A549 (cell line): ENCODE data around the gene TRIM43. TPM values are rescaled to one million over a fixed set of nuclear protein-coding genes. Genes with fewer than 3 reads are reported as not detected.
"Not testable (repeated sequence)": the region's sequence is repeated elsewhere in the genome, so short reads cannot be mapped to it uniquely, and the experiment has no call there.

Source experiments
- ATAC-seq, 2 experiments: fragments of 200-7000 bp in 1 of 2; fragments of >200 bp in 1 of 2; cut with Nextera tagmentation in 1 of 2; cut with Tn5 transposase in 1 of 2; 3 replicates each; pipeline versions ENCODE4 v1.8.0 to v1.9.1; 2018 to 2020; ENCODE audit warnings: mild to moderate bottlenecking in 1 of 2, moderate library complexity in 1 of 2
- CTCF ChIA-PET: fragments of 300-600 bp; sonication (Branson Sonifier 250); formaldehyde crosslinking; extraction: SDS; loops from one replicate; lab custom pipeline; 2021; ENCODE audit warnings: antibody characterized with exemption, inconsistent platforms; lab: Yijun Ruan, JAX
- POLR2A ChIA-PET: fragments of 350-600 bp; formaldehyde crosslinking; extraction: SDS; loops from one replicate; lab custom pipeline; 2021; ENCODE audit warnings: antibody characterized with exemption, inconsistent platforms; lab: Yijun Ruan, JAX
- DNase-seq, 2 experiments: peaks; one replicate each; pipeline versions ENCODE4 v3.0.0 to v3.0.0-alpha.2; 2011 to 2016; ENCODE audit warnings: low read depth in 1 of 2, low spot score in 1 of 2
- FAIRE-seq: peaks from 2 replicates; lab custom pipeline; 2011; peaks lifted over from hg19 to GRCh38; lab: Jason Lieb, UNC
- H3K27ac ChIP-seq, 2 experiments: fragments of >200 bp; sonication (Bioruptor Twin); formaldehyde crosslinking; 3 replicates each; pipeline ENCODE4 v1.5.1; 2016 to 2017
- H3K4me1 ChIP-seq: fragments of >200 bp; sonication (Bioruptor Twin); formaldehyde crosslinking; 3 replicates; pipeline ENCODE4 v1.6.1; 2016
- H3K4me2 ChIP-seq: fragments of >200 bp; sonication (Bioruptor Twin); formaldehyde crosslinking; 3 replicates; pipeline ENCODE4 v1.6.1; 2016
- H3K4me3 ChIP-seq: fragments of >200 bp; sonication (Bioruptor Twin); formaldehyde crosslinking; 3 replicates; pipeline ENCODE4 v1.5.1; 2016
- H3K9me3 ChIP-seq: fragments of >200 bp; sonication (Bioruptor Twin); formaldehyde crosslinking; 3 replicates; pipeline ENCODE4 v1.6.1; 2016
- BCL3 ChIP-seq: fragments of >200 bp; sonication (Bioruptor Twin); formaldehyde crosslinking; IDR thresholded peaks from 3 replicates; pipeline ENCODE4 v1.6.1; 2016
- CHD4 ChIP-seq: fragments of 200-600 bp; sonication (generic); IDR thresholded peaks from 2 replicates; pipeline ENCODE4 v1.6.1; 2016; ENCODE audit warnings: antibody characterized with exemption, mild to moderate bottlenecking, borderline replicate concordance
- CTCF ChIP-seq: fragments of >200 bp; sonication (Bioruptor Twin); formaldehyde crosslinking; IDR thresholded peaks from 3 replicates; pipeline ENCODE4 v1.5.1; 2016
- ELK1 ChIP-seq: fragments of 150-350 bp; IDR thresholded peaks from 2 replicates; pipeline ENCODE4 v1.6.1; 2014; ENCODE audit warnings: low read depth, mild to moderate bottlenecking, low read length
- GATA3 ChIP-seq: IDR thresholded peaks from 2 replicates; pipeline ENCODE4 v1.6.1; 2012; ENCODE audit warnings: borderline replicate concordance
- HOXA7 ChIP-seq: fragments of 250-450 bp; sonication (Bioruptor Pico); IDR thresholded peaks from 2 replicates; pipeline ENCODE4 v1.5.0; 2020; ENCODE audit warnings: mild to moderate bottlenecking, moderate library complexity
- MAFK ChIP-seq: fragments of 450-650 bp; IDR thresholded peaks from 2 replicates; pipeline ENCODE4 v1.6.1; 2014; ENCODE audit not compliant: partially characterized antibody
- MAX ChIP-seq: IDR thresholded peaks from 2 replicates; pipeline ENCODE4 v1.6.1; 2012
- NR3C1 ChIP-seq: fragments of >200 bp; sonication (Bioruptor Twin); formaldehyde crosslinking; IDR thresholded peaks from 3 replicates; pipeline ENCODE4 v1.6.1; 2017
- PHF8 ChIP-seq: fragments of 200-600 bp; sonication (generic); IDR thresholded peaks from 2 replicates; pipeline ENCODE4 v1.6.1; 2016; ENCODE audit warnings: low read depth, mild to moderate bottlenecking, antibody characterized with exemption, moderate library complexity, borderline replicate concordance
- REST ChIP-seq: fragments of 200-600 bp; sonication (generic); IDR thresholded peaks from 2 replicates; pipeline ENCODE4 v1.6.1; 2016; ENCODE audit warnings: antibody characterized with exemption, mild to moderate bottlenecking, moderate library complexity
- SREBF2 ChIP-seq: fragments of 450-650 bp; IDR thresholded peaks from 2 replicates; pipeline ENCODE4 v1.6.1; 2014; ENCODE audit warnings: mild to moderate bottlenecking, moderate library complexity
- TP53 ChIP-seq: fragments of 250-450 bp; sonication (Bioruptor Pico); IDR thresholded peaks from 2 replicates; pipeline ENCODE4 v1.5.0; 2021; ENCODE audit warnings: mild to moderate bottlenecking, moderate library complexity
- USF2 ChIP-seq: fragments of 450-650 bp; IDR thresholded peaks from 2 replicates; pipeline ENCODE4 v1.6.1; 2014; ENCODE audit warnings: antibody characterized with exemption
- ZC3H11A ChIP-seq: fragments of 450-650 bp; IDR thresholded peaks from 2 replicates; pipeline ENCODE4 v1.6.1; 2014; ENCODE audit warnings: antibody characterized with exemption, mild to moderate bottlenecking
- ZSCAN20 ChIP-seq: fragments of 250-450 bp; sonication (Bioruptor Pico); IDR thresholded peaks from 2 replicates; pipeline ENCODE4 v1.8.0; 2022; ENCODE audit warnings: mild to moderate bottlenecking, moderate library complexity
- WGBS: methylation state at CpG from one replicate; pipeline ENCODE4 v1.1.6; 2017; ENCODE audit errors: missing lambda C conversion rate; 5-methylcytosine and 5-hydroxymethylcytosine counted together
- polyA minus RNA-seq: library from RNA; depleted of rRNA, polyadenylated mRNA; stranded (reverse); fragments of >200 nt; gene quantifications from 2 replicates; pipeline ENCODE4 v1.2.3, GENCODE V29; 2011; rRNA and poly(A)+ RNA removed
- polyA plus RNA-seq, 4 experiments: library from polyadenylated mRNA; depleted of rRNA in 3 of 4; stranded (reverse); fragments of >200 nt; fragmentation: RNase III in 1 of 4; extraction: RNeasy Plus Mini Kit Qiagen cat#74134 plus additional on column Dnase treatment in 1 of 4; gene quantifications; 2 replicates in 3 of 4; 3 replicates in 1 of 4; pipeline ENCODE4 v1.2.3, GENCODE V29; 2011 to 2017

The TRIM43 gene
- polyA plus RNA-seq (2011; rRNA removed) (not detected in 2 replicates), polyA plus RNA-seq (2017; fragmentation: RNase III; extraction: RNeasy Plus Mini Kit Qiagen cat#74134 plus additional on column Dnase treatment) (not detected in 3 replicates), polyA minus RNA-seq (not detected in 2 replicates)
- not detected in 2 replicates for polyA plus RNA-seq (2012; cell fraction: cytosol; rRNA removed)
- not detected in 2 replicates for polyA plus RNA-seq (2012; cell fraction: nucleus; rRNA removed)

GRCh38 chr2:95591701-95592100, at the start of gene TRIM43:
TSS of gene TRIM43 (plus strand) at chr2:95592001. CDS start at chr2:95594024, 2,023 bp downstream.
- H3K4me2 ChIP-seq, CTCF ChIA-PET, FAIRE-seq, H3K4me1 ChIP-seq, H3K9me3 ChIP-seq, DNase-seq, H3K4me3 ChIP-seq, ATAC-seq, POLR2A ChIA-PET, H3K27ac ChIP-seq: not testable (repeated sequence)
- WGBS, result 0% methylated on average over 1 of the region's 4 CpGs

GRCh38 chr2:95551055-95551568, 40.7 kb upstream of the TRIM43 start:
- POLR2A ChIA-PET, result no interaction called here
- DNase-seq, result peak in 1 of 2 experiments; percentile 61
- no peak for FAIRE-seq
- no peak for TF ChIP-seq MAFK
- no peak for TF ChIP-seq HOXA7 (CRISPR knock-in tag)
- no peak for TF ChIP-seq REST
- no peak for TF ChIP-seq CTCF
- TF ChIP-seq BCL3, result no peak
- peak; percentile 28; the same call in 1 of the 2 replicates for TF ChIP-seq SREBF2
- TF ChIP-seq MAX, result no peak
- no peak for TF ChIP-seq CHD4
- TF ChIP-seq ELK1, result no peak
- TF ChIP-seq, all 56 proteins: peak for 1
- CTCF ChIA-PET, result interaction anchor here (0.6 kb wide), 1 partner anchor 319 kb away, joined by 3 read pairs; no protein-coding TSS in a partner anchor
- Histone ChIP-seq H3K4me3 (no peak overlapping the region), H3K4me1 (no peaks in the 10 kb centered on the region), H3K4me2 (no peak overlapping the region), H3K27ac (no peak overlapping the region), H3K9me3 (no peaks in the 10 kb centered on the region)
- peak; percentile 50 to 82; a peak in 5 of 6 replicates for ATAC-seq
- WGBS, result 48% methylated on average over 17 of the region's 17 CpGs

GRCh38 chr2:95552911-95553310, 38.9 kb upstream of the TRIM43 start:
- POLR2A ChIA-PET, result no interaction called here
- 48% methylated on average over 2 of the region's 2 CpGs for WGBS
- CTCF ChIA-PET, result no interaction called here
- ATAC-seq, result no peak
- Histone ChIP-seq H3K4me1 (no peaks in the 10 kb centered on the region), H3K4me2 (no peak overlapping the region), H3K4me3 (no peak overlapping the region), H3K27ac (no peak overlapping the region), H3K9me3 (no peaks in the 10 kb centered on the region)
- no peak for FAIRE-seq
- DNase-seq, result no peak
- no peak for TF ChIP-seq GATA3
- TF ChIP-seq TP53 (CRISPR knock-in tag), result no peak
- TF ChIP-seq ZC3H11A, result no peak
- no peak for TF ChIP-seq BCL3
- TF ChIP-seq ZSCAN20 (CRISPR knock-in tag), result no peak
- no peak for TF ChIP-seq CTCF
- TF ChIP-seq PHF8, result no peak
- TF ChIP-seq USF2, result no peak
- TF ChIP-seq NR3C1, result no peak
